Measurements from ENCODE around the gene CD7.

CD7 gene

GRCh38 chr17:82314012-82314726 is 3.2 kb downstream of the CD7 start:
- DNase-seq = no peak

GRCh38 chr17:82313195-82314011 is 4.0 kb downstream of the CD7 start:
- no peak for DNase-seq

- no peak for DNase-seq
Observed at GRCh38 chr17:82311971-82312370, 5.4 kb downstream of the CD7 start.

GRCh38 chr17:82310877-82311276 is 6.5 kb downstream of the CD7 start:
- no peak for DNase-seq

- DNase-seq = no peak
Observed at GRCh38 chr17:82309656-82310570, 7.5 kb downstream of the CD7 start.

GRCh38 chr17:82305727-82306300 is 11.6 kb downstream of the CD7 start:
- peak; percentile 2 for DNase-seq

- peak; percentile 3 for DNase-seq
Observed at GRCh38 chr17:82304826-82305726, 12.3 kb downstream of the CD7 start.

- DNase-seq = no peak
Observed at GRCh38 chr17:82303944-82304808, 13.2 kb downstream of the CD7 start.

GRCh38 chr17:82302991-82303943 is 14.1 kb downstream of the CD7 start:
- peak; percentile 68 for DNase-seq

- DNase-seq = no peak
Observed at GRCh38 chr17:82302568-82302963, 14.8 kb downstream of the CD7 start.

- peak; percentile 70 for DNase-seq
Observed at GRCh38 chr17:82301916-82302567, 15.4 kb downstream of the CD7 start.

GRCh38 chr17:82301300-82301915 is 16.0 kb downstream of the CD7 start:
- DNase-seq = no peak

GRCh38 chr17:82300707-82301270 is 16.6 kb downstream of the CD7 start:
- DNase-seq = peak; percentile 85

GRCh38 chr17:82300228-82300627 is 17.2 kb downstream of the CD7 start:
- DNase-seq = no peak

GRCh38 chr17:82299452-82299851 is 18.0 kb downstream of the CD7 start:
- peak; percentile 40 for DNase-seq

- no peak for DNase-seq
Observed at GRCh38 chr17:82298538-82299421, 18.6 kb downstream of the CD7 start.

Data from CD4-positive, alpha-beta T cell treated with Interleukin-17A for 4 hours (primary cell).